ENCODE results near the gene LRRC10.

LRRC10 gene

DNA sequence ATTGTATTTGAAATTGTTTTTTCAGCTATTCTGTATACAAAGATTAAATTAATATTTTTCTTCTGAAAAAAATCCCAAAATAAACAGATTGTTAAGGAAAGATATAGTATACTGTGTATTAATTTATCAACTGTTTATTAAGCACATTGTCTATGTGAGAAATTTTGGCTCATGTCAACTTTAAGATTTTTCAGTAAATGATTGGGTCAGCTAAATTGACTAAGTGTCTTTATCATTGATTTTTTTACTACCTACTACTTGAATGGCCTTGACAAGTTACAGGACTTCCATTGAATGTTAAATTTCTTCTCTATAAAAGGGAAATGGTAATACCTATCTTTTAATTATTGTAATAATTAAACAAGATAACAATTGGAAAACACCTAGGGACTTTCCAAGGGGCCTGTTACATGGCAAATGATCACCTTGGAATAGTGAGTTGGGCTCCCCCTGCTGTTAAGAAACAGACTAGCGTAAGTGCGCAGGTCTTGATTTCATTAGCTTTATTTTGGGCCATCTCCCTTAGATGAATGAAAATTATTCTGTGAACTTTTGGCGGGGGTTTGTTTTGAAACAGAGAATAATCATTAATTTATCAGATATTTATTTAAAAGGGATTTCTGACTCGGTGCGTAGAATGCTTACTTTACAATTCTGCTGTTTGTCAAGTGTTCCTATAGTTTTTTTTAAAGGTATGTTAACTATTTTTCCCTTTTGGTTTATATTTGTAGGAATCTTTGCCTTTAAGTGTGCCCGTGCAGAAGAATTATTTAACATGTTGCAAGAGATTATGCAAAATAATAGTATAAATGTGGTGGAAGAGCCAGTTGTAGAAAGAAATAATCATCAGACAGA, 39.9 kb downstream of the LRRC10 start:
- TF ChIP-seq, protein P1, sequence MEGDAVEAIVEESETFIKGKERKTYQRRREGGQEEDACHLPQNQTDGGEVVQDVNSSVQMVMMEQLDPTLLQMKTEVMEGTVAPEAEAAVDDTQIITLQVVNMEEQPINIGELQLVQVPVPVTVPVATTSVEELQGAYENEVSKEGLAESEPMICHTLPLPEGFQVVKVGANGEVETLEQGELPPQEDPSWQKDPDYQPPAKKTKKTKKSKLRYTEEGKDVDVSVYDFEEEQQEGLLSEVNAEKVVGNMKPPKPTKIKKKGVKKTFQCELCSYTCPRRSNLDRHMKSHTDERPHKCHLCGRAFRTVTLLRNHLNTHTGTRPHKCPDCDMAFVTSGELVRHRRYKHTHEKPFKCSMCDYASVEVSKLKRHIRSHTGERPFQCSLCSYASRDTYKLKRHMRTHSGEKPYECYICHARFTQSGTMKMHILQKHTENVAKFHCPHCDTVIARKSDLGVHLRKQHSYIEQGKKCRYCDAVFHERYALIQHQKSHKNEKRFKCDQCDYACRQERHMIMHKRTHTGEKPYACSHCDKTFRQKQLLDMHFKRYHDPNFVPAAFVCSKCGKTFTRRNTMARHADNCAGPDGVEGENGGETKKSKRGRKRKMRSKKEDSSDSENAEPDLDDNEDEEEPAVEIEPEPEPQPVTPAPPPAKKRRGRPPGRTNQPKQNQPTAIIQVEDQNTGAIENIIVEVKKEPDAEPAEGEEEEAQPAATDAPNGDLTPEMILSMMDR (IDR thresholded peaks at IDR 0.05; ENCODE audit: insufficient read depth, missing control alignments) = peak; percentile 87
- FAIRE-seq (no peak), DNase-seq (ENCODE audit: insufficient read length, low spot score) (no peak)

DNA sequence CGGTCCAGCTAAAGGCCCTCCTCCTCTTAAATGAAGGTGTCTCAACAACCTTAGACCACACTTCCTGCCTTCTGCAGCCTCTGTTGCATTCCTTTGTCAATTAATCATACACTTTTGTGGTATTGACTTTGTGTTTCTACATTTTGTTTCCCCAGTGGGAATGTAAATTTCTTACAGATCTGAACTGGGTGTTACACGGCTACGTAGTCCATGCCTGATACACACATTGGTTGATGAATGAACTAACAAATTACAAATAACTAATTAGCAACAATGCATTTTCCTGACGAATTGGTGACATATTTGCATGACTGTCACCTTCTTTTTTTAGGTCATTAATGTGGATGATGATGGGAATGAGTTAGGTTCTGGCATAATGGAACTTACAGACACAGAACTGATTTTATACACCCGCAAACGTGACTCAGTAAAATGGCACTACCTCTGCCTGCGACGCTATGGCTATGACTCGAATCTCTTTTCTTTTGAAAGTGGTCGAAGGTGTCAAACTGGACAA, 40.6 kb downstream of the LRRC10 start:
- DNase-seq (ENCODE audit: insufficient read length, low spot score) (no peak), FAIRE-seq (no peak)
- TF ChIP-seq, protein P1 (IDR thresholded peaks at IDR 0.05; ENCODE audit: insufficient read depth, missing control alignments) = no peak

DNA sequence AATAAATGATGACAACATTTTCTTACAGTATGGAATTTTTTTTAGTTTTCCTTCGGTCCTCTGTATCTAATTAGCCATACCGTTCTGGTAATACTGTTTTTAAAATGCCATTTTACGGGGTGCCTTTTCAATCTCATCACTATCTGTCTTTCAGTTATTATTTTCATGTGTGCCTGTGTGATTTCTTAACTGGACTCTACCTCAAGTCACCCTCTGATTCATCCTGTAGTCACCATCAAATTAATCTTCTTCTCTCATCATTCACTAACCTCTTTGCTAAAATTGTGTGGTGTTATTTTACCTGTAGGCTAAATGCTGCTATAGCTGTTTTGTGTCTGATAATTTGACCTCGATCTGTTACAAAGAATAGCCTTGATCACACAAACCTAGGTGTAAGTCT, 41.5 kb downstream of the LRRC10 start:
- DNase-seq (ENCODE audit: insufficient read length, low spot score) = no peak
- FAIRE-seq = no peak

DNA sequence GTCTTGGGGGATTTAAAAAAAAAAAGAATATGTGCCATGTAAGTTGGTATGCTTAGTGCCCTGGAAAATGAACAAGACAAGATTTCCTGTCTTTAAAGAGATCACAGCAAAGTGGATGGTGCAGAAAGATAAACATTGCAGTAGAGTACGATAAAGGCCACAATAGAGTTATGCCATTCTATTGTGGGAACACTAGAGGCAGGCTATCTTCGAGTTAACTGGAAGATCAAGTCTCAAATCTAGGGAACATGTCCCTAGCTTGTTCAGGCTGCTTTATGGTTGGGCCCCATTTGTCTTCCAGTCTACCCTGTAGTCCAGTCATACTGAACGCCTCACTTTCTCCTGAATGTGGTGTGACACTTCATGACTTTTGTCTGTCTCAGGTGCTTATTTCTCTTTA, 44.1 kb downstream of the LRRC10 start:
- TF ChIP-seq, protein P1 (IDR thresholded peaks at IDR 0.05; ENCODE audit: insufficient read depth, missing control alignments) = no peak
- FAIRE-seq (no peak), DNase-seq (ENCODE audit: insufficient read length, low spot score) (no peak)

More for the DNA sequence above, 41.5 kb downstream of the LRRC10 start:
- TF ChIP-seq, protein P1 (IDR thresholded peaks at IDR 0.05; ENCODE audit: insufficient read depth, missing control alignments) = no peak

DNA sequence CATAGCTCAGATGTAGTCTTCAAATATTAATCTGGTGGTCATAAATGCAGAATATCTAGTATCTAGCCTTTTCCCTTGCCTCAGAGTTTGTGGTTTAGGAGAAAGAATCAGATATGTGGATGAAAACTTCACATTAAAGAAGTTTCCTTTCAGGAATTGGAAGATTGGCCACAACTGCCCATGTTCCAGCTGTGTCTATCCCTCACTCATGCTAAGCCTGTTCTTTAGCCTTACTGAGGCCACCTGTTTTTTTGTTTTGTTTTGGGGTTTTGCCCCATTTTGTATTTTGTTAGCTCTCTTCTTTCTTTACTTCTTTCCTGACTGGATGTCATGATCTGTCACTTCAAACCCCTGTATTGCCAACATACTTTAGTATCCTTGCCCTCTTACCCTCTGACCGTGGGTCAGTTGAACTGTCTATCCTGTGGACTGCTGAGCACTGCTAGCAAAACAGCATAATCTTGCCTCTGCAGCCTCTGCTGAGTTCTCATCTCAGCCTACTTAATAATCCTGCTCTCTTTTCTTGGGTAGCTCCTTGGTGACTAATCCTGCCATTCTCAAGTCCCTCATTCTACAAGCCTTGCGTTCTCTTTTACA, 47.4 kb downstream of the LRRC10 start:
- no peak for DNase-seq (ENCODE audit: insufficient read length, low spot score)
- no peak for FAIRE-seq
- TF ChIP-seq, protein P1 (IDR thresholded peaks at IDR 0.05; ENCODE audit: insufficient read depth, missing control alignments) = no peak
